Transverse colon (tissue), 4 donors: ENCODE results near the gene SMYD3. TPM values are rescaled to one million over a fixed set of nuclear protein-coding genes. Genes with fewer than 3 reads are reported as not detected.

Experiments used
- DNase-seq: peaks from one replicate; pipeline ENCODE4 v3.0.0-alpha.2; 2019
- H3K27ac ChIP-seq, 4 donors: fragments of 200-600 bp; sonication (generic); 2 replicates each; pipeline ENCODE4 v1.5.1; 2016 to 2018; ENCODE audit warnings: inconsistent platforms in 4 of 4
- H3K27me3 ChIP-seq: fragments of 200-600 bp; sonication (generic); 2 replicates; pipeline ENCODE4 v1.5.1; 2017; ENCODE audit warnings: inconsistent platforms
- H3K36me3 ChIP-seq, 4 donors: fragments of 200-600 bp; sonication (generic); 2 replicates each; pipeline ENCODE4 v1.5.1; 2017 to 2019; ENCODE audit warnings: inconsistent platforms in 4 of 4
- H3K4me1 ChIP-seq, 4 donors: fragments of 200-600 bp; sonication (generic); 2 replicates each; pipeline ENCODE4 v1.5.1; 2017 to 2020; ENCODE audit warnings: inconsistent platforms in 4 of 4
- H3K4me3 ChIP-seq, 4 donors: fragments of 200-600 bp; sonication (generic); 1 replicate in 1 of 4; 2 replicates in 3 of 4; pipeline versions ENCODE4 v1.5.1 to v1.6.1; 2017 to 2019; ENCODE audit warnings: inconsistent platforms in 4 of 4
- H3K9me3 ChIP-seq, 2 donors: fragments of 200-600 bp; sonication (generic); 2 replicates each; pipeline ENCODE4 v1.5.1; 2017 to 2019; ENCODE audit warnings: inconsistent platforms in 2 of 2
- CTCF ChIP-seq, 5 experiments: fragments of 200-600 bp in 3 of 5; fragments of 450-650 bp in 2 of 5; sonication (generic) in 3 of 5; IDR thresholded peaks; 1 replicate in 2 of 5; 2 replicates in 3 of 5; pipeline ENCODE4 v1.5.1; 2016 to 2017; ENCODE audit warnings: antibody characterized with exemption in 5 of 5, inconsistent platforms in 3 of 5, mild to moderate bottlenecking in 2 of 5, moderate library complexity in 1 of 5
- EP300 ChIP-seq: sonication (generic); formaldehyde crosslinking; IDR thresholded peaks from one replicate; pipeline ENCODE4 v1.6.1; 2017; ENCODE audit warnings: antibody characterized with exemption, low read depth
- POLR2A ChIP-seq: fragments of 450-650 bp; IDR thresholded peaks from one replicate; pipeline ENCODE4 v1.6.1; 2016; ENCODE audit warnings: antibody characterized with exemption, mild to moderate bottlenecking, moderate library complexity
- POLR2AphosphoS5 ChIP-seq, 3 donors: sonication (generic); formaldehyde crosslinking; IDR thresholded peaks; one replicate each; pipeline ENCODE4 v1.6.1; 2016; ENCODE audit warnings: antibody characterized with exemption in 3 of 3
- WGBS, 2 donors: methylation state at CpG; one replicate each; pipeline ENCODE4 v1.1.5; 2018; ENCODE audit warnings: low coverage in 1 of 2; 5-methylcytosine and 5-hydroxymethylcytosine counted together
- in situ Hi-C, 4 donors: fragments of 200-750 bp; cut with MboI; loops; one replicate each; pipeline versions ENCODE4 v1.15.0 to v1.15.1; 2017; ENCODE audit warnings: low sequenced_read_pairs in 3 of 4, low pct_ligation_motif_present in 1 of 4, low pct_unique_long_range_greater_than_20kb in 1 of 4
- intact Hi-C: fragments of 100-400 bp; cut with DNase I; formaldehyde crosslinking; loops from one replicate; pipeline ENCODE4 v1.15.1; 2023; ENCODE audit warnings: low total_unique reads
- total RNA-seq, 4 donors: library from RNA; depleted of rRNA; stranded (reverse); fragments of >200 nt; gene quantifications; one replicate each; pipeline ENCODE4 v1.1.0, GENCODE V29; 2016

SMYD3 gene
- total RNA-seq, 4 donors from 2014 or later, result 10.5 to 31.3 (median 25.8) TPM

GRCh38 chr1:246095443-246095842 is 411.6 kb downstream of the SMYD3 start:
- Histone ChIP-seq H3K27ac (no peak overlapping the region), H3K4me1 (no peaks in the 10 kb centered on the region), H3K9me3 (no peaks in the 10 kb centered on the region), H3K4me3 (no peak overlapping the region), H3K36me3 (no peaks in the 10 kb centered on the region), H3K27me3 (no peaks in the 10 kb centered on the region)
- intact Hi-C loops, result no loop called here
- TF ChIP-seq POLR2AphosphoS5 (IDR thresholded peaks at IDR 0.05) (no peak), CTCF (IDR thresholded peaks at IDR 0.05) (no peak), EP300 (no peak), POLR2A (no peak)
- in situ Hi-C loops, result no loop called here
- no peak for DNase-seq
- WGBS, 2 donors, result 95% methylated on average over 6 of the region's 6 CpGs; no CpG with 5 or more reads in 1 of the 2 donors

- H3K4me1 ChIP-seq, result no peaks in the 10 kb centered on the region
- no peaks in the 10 kb centered on the region for H3K36me3 ChIP-seq
- no peaks in the 10 kb centered on the region for H3K27me3 ChIP-seq
- intact Hi-C loops (no loop called here), in situ Hi-C loops (no loop called here)
- no peak overlapping the region for H3K27ac ChIP-seq
- TF ChIP-seq CTCF (IDR thresholded peaks at IDR 0.05) (no peak), POLR2A (no peak), EP300 (no peak), POLR2AphosphoS5 (IDR thresholded peaks at IDR 0.05) (no peak)
- no peaks in the 10 kb centered on the region for H3K9me3 ChIP-seq
- 89 to 93% methylated on average over 4 of the region's 4 CpGs for WGBS, 2 donors
- DNase-seq, result no peak
- H3K4me3 ChIP-seq, result no peak overlapping the region
Measured at GRCh38 chr1:246093230-246093629, 413.8 kb downstream of the SMYD3 start.

DNA sequence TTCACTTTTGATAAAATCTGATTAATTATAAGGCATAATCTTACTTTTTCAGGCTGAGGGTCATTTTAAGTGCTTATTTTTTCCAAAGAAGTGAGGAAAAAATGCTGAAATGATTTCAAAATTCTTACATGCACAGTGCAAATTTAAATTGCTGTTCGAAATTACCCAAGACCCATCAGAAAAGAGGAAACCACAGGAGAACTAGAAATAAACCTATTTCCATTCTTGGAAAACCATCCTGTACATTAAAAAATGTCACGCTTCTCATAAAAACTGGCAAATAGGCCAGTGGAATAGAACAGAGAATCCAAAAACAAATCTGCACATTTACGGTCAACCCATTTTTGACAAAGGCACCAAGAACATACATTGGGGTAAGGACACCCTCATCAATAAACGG is 414.9 kb downstream of the SMYD3 start:
- intact Hi-C loops, result no loop called here
- Histone ChIP-seq H3K36me3 (no peaks in the 10 kb centered on the region), H3K27ac (no peak overlapping the region), H3K4me1 (no peaks in the 10 kb centered on the region), H3K9me3 (no peaks in the 10 kb centered on the region), H3K4me3 (no peak overlapping the region), H3K27me3 (no peaks in the 10 kb centered on the region)
- no peak for DNase-seq
- no peak for TF ChIP-seq POLR2AphosphoS5 (IDR thresholded peaks at IDR 0.05)
- TF ChIP-seq CTCF (IDR thresholded peaks at IDR 0.05), result no peak
- TF ChIP-seq EP300, result no peak
- TF ChIP-seq POLR2A, result no peak
- 90 to 95% methylated on average over 4 of the region's 4 CpGs for WGBS, 2 donors
- in situ Hi-C loops, result no loop called here

DNA sequence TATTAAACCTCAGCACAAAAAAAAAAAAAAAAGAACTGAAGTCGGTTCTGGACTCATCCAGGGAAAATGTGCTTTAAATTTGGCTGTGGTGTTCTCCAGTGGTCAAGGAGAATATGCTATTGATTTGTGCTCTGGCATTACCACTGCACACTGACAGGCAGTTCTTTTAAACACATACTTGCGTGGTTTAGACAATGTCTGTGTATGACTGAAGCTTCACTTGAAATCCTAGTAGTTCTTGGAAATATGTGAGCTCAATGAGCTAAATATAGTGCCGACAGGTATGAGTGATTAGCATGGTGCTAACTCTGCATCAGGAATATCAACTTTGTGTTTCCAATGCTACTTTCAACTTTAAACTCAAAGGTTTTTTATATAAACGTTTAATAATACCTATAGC is 415.6 kb downstream of the SMYD3 start:
- Histone ChIP-seq H3K4me1 (no peaks in the 10 kb centered on the region), H3K27ac (no peak overlapping the region), H3K9me3 (no peaks in the 10 kb centered on the region), H3K27me3 (no peaks in the 10 kb centered on the region), H3K4me3 (no peak overlapping the region), H3K36me3 (no peaks in the 10 kb centered on the region)
- WGBS, 2 donors, result 80 to 90% methylated on average over 4 of the region's 4 CpGs
- intact Hi-C loops, result no loop called here
- no peak for DNase-seq
- in situ Hi-C loops, result no loop called here
- no peak for TF ChIP-seq EP300

- H3K9me3 ChIP-seq, result no peaks in the 10 kb centered on the region
- 90% methylated on average over 5 of the region's 5 CpGs; no CpG with 5 or more reads in 1 of the 2 donors for WGBS, 2 donors
- in situ Hi-C loops, result no loop called here
- intact Hi-C loops, result no loop called here
- H3K36me3 ChIP-seq, result no peaks in the 10 kb centered on the region
- H3K4me3 ChIP-seq, result no peak overlapping the region
- H3K27me3 ChIP-seq, result no peaks in the 10 kb centered on the region
- TF ChIP-seq EP300 (no peak), CTCF (IDR thresholded peaks at IDR 0.05) (no peak), POLR2A (no peak), POLR2AphosphoS5 (IDR thresholded peaks at IDR 0.05) (no peak)
- no peak for DNase-seq
- no peaks in the 10 kb centered on the region for H3K4me1 ChIP-seq
- H3K27ac ChIP-seq, result no peak overlapping the region
Measured at GRCh38 chr1:246086191-246086590, 420.9 kb downstream of the SMYD3 start.
